Lower leg skin (tissue), 3 donors: ENCODE measurements around the gene NOD1.

ENCODE experiments used
- CTCF ChIP-seq, 3 donors: fragments of 450-650 bp; IDR thresholded peaks; one replicate each; pipeline ENCODE4 v1.5.1; 2016; ENCODE audit warnings: antibody characterized with exemption in 3 of 3, mild to moderate bottlenecking in 3 of 3, moderate library complexity in 2 of 3
- POLR2A ChIP-seq, 2 donors: fragments of 450-650 bp; IDR thresholded peaks; one replicate each; pipeline ENCODE4 v1.6.1; 2016 to 2017; ENCODE audit warnings: antibody characterized with exemption in 2 of 2, mild to moderate bottlenecking in 1 of 2, moderate library complexity in 1 of 2

GRCh38 chr7:30504301-30505173, 26.0 kb upstream of the NOD1 start, which contains the start of gene GGCT:
- TF ChIP-seq CTCF (IDR thresholded peaks at IDR 0.05): no peak
- no peak for TF ChIP-seq POLR2A (IDR thresholded peaks at IDR 0.05)
